Islet precursor cell (in vitro differentiated cells): Measurements from ENCODE around the gene AFF3.
"Not testable (repeated sequence)": the region's sequence is repeated elsewhere in the genome, so short reads cannot be mapped to it uniquely, and the experiment has no call there.

Source experiments
- DNase-seq: peaks from one replicate; pipeline ENCODE4 v3.0.0-alpha.2; 2018

Gene AFF3

DNA sequence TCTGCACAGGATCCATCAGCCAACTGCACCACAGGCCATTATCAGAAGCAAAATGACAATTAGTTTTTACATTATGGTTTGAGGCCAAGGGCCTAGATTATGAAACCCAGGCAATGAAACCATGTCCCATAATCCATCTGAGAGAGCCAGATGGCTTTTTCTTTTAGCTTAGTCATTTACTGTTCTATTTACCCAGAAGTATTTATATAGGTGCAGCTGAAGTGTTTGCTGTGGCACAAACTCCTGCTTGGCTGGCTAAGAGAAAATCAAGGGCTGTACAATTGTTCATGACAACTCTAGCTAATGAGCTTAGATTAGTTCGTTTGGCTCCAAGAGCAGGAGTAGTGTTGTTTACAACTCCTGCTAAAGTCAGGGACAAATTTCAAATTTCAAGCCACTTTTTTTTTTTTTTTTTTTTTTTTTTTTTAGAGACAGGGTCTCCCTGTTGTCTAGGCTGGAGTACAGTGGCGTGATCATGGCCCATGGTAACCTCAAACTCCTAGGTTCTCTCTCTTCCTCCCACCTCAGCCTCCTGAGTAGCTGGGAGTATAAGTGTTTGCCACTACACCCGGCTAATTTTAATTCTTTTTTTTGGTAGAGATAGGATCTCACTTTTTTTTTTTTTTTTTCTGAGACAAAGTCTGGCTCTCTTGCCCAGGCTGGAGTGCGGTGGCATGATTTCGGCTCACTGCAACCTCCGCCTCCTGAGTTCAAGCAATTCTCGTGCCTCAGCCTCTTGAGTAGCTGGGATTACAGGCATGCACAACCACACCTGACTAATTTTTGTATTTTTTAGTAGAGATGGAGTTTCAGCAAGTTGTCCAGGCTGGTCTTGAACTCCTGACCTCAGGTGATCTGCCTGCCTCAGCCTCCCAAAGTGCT lies 634.2 kb downstream of the AFF3 start:
- DNase-seq = no peak

DNA sequence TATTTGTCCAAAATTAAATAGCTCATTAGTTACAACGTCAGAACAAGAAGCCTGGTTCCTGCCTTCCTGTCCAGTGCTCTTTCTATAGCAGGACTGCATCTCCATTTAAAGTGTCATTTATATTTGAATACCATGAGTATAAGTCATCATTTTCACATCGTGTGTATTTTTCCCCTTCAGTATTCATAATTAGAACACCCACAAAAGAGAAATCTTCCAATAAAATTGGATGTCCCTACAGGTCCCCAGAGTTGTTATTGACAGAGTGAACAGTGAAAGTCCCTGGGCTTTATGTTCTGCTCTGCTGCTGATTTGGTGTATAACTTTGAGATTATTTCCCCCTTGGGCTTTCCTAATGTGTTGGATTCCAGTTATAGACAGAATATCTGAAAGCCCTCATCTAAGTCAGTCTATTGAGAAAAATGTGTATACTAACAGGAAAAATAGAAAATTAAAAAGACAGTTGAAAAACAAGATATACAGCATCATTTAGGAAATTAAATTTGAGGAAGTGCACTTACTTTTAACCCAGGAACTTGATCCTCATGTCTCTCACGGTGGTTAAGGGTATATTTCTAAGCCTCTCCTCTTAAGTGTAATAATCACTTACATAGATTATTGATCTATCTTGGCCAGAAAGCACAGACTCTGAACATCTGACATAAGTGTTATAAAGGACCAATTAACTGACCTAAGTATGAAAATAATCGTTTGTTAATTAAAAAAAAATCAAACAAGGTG lies 637.4 kb downstream of the AFF3 start:
- DNase-seq = no peak

DNA sequence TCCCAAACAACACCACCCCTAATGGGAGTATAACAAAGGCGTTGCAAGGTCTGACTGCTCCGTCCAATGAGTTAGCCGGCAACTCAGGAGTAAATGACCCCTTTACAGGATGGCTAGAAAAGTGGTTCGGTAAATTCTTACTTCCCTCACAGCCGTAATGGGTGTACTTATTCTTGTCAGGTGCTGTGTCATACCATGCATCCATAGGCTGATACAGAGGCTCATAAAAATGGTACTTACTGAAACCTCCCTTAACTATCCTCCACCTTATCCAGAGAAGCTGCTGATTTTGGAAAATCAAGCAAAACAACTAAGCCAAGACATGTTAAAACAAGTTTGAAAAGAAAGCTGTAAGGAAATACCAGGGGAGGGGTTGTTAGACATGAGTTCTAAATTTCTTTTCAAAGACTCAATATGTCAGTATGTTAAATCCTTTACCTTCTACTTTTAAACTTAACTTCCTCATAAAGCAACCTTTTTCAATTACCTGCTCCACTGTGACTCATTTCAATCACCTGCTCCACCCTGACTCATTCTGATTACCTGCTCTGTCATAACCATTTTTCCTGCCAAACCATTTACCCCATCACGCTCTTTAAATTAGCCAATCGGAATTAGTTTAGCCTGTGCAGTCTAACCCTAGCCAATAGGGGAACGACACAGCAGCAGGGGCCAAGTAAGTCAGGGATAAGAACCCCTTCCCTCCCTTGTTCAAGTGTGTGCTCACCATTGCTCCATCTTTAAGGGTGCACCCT lies 638.6 kb downstream of the AFF3 start:
- not testable (repeated sequence) for DNase-seq

DNA sequence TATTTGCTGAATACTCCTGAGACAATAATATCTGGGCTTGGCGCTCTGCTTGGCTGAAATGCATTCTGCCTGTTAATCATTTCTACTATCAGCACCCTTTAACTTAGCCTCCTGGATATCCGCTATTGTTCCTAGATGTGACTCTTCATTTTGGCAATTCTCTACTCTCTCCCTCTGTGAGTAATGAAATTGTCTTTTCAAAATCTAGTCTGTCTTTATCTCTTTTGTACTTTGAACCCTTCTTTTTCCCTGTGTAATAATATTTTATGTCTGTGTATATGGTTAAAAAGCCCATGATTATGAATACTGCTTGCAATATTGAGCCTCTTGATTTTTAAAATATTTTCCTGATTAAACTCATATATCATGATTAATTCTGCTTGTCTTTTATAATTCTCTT lies 646.4 kb downstream of the AFF3 start:
- DNase-seq = no peak
